ENCODE results near the gene ENDOV. TPM values are rescaled to one million over a fixed set of nuclear protein-coding genes. Genes with fewer than 3 reads are reported as not detected.

ENDOV gene
- total RNA-seq, 1 donor from 2014 or later = 28.1 TPM

DNA sequence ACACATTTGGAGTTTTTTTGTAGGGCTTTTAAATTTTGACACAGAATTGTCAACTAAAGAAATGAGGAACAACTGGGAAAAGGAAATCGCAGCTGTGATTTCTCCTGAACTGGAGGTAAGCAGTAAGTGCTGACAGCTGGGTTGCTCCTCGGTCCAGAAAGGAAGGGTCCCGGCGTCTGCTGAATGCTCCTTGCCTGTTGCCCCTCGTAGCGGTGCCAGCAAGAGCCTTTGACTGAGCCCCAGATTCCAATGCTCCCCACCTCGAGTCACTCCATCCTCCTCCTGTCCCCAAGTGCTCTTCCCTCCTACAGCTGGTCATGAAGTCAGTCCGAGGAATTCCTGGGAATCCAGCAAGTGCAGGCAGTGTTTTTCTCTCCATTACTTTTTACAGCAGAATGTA, 32.0 kb upstream of the ENDOV start:
- POLR2A ChIA-PET = no interaction called here

DNA sequence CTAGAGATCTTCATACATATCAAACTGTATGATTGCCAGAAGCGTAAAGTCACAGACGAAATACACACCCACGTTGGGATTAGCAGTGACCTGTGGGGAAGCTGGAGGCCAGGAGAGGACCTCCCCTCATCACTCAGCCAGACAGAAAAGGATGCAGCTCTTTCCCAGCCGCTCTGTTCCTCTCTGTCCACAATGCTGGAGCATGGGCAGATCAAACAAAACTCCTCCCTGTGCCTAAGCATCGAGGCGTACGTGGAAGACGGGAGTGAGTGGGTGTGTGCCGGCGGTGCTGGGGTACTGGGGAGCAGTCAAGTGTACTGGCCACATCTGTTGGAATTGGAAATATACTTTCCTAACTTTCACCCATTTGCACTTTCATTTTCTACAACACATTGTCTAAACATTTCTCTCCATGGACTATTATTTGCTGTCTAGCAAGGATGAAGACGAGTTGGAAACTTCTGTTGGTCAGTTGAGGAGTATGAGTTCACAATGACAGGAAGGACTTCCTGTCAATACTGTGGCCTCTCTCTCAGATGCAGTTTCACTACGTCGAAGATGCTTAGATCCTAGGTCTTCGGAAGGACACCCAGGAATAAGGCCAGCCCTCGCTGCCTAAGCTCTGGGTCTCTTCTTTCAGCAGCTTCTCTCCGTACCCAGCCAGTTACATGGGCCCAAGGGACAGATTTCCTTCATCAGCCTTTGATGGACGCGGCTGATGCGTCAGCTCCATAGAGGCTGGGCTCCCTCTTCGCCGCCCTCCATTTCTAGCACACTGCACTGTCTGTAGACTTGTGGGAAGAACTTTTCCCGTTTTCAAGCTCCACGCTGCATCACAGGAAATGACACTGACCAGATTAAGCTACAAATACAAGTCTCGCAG, 30.6 kb upstream of the ENDOV start:
- intact Hi-C loops (cut with micrococcal nuclease) = no loop called here
- ChIA-PET CTCF (no interaction called here), POLR2A (interaction anchor here (0.7 kb wide), 1 partner anchor 238 kb away, joined by 4 read pairs; no protein-coding TSS in a partner anchor)
- ATAC-seq (ENCODE audit: low read depth) = no peak
- no peak for DNase-seq
- no peak overlapping the region for H3K4me3 Mint-ChIP-seq
- no peaks in the 10 kb centered on the region for H3K4me1 Mint-ChIP-seq
- H3K27ac Mint-ChIP-seq = no peak overlapping the region
- no peaks in the 10 kb centered on the region for H3K27me3 Mint-ChIP-seq
- H3K36me3 Mint-ChIP-seq (ENCODE audit: low read depth) = peaks cover 95% of the 10 kb centered on the region
- H3K9me3 Mint-ChIP-seq = no peaks in the 10 kb centered on the region
- TF ChIP-seq, protein P1, sequence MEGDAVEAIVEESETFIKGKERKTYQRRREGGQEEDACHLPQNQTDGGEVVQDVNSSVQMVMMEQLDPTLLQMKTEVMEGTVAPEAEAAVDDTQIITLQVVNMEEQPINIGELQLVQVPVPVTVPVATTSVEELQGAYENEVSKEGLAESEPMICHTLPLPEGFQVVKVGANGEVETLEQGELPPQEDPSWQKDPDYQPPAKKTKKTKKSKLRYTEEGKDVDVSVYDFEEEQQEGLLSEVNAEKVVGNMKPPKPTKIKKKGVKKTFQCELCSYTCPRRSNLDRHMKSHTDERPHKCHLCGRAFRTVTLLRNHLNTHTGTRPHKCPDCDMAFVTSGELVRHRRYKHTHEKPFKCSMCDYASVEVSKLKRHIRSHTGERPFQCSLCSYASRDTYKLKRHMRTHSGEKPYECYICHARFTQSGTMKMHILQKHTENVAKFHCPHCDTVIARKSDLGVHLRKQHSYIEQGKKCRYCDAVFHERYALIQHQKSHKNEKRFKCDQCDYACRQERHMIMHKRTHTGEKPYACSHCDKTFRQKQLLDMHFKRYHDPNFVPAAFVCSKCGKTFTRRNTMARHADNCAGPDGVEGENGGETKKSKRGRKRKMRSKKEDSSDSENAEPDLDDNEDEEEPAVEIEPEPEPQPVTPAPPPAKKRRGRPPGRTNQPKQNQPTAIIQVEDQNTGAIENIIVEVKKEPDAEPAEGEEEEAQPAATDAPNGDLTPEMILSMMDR (IDR thresholded peaks at IDR 0.05) = no peak

More for the DNA sequence above, 32.0 kb upstream of the ENDOV start:
- TF ChIP-seq, protein P1 (IDR thresholded peaks at IDR 0.05) = no peak
- H3K4me1 Mint-ChIP-seq = no peaks in the 10 kb centered on the region
- no peak for ATAC-seq (ENCODE audit: low read depth)
- H3K4me3 Mint-ChIP-seq = no peak overlapping the region
- DNase-seq = no peak
- H3K27ac Mint-ChIP-seq = no peak overlapping the region
- H3K9me3 Mint-ChIP-seq = no peaks in the 10 kb centered on the region
- no peaks in the 10 kb centered on the region for H3K27me3 Mint-ChIP-seq
- intact Hi-C loops (cut with micrococcal nuclease) = no loop called here
- CTCF ChIA-PET = no interaction called here
- peaks cover 96% of the 10 kb centered on the region for H3K36me3 Mint-ChIP-seq (ENCODE audit: low read depth)

DNA sequence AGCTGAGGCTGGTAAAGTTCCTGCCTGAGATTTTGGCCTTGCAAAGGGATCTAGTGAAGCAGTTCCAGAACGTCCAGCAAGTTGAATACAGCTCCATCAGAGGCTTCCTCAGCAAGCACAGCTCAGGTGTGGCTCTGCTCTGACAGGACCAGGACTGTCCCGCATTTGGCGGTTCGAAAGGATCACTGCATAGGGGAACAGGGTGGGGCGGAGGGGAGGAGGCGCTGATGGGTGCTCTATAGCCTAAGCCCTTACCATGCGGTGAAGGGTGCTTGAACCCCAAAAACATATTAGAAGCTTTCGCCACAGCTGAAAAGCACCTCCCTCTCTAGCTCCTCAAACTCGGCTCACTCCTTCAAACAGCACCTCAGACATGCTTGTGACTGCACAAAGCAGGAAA, 29.9 kb upstream of the ENDOV start:
- ChIA-PET POLR2A (interaction anchor here (0.7 kb wide), 1 partner anchor 239 kb away, joined by 4 read pairs; no protein-coding TSS in a partner anchor), CTCF (no interaction called here)
- Mint-ChIP-seq H3K27ac (peak overlapping the region; percentile 2), H3K4me3 (no peak overlapping the region), H3K4me1 (no peaks in the 10 kb centered on the region), H3K9me3 (no peaks in the 10 kb centered on the region), H3K36me3 (ENCODE audit: low read depth) (peaks cover 95% of the 10 kb centered on the region), H3K27me3 (no peaks in the 10 kb centered on the region)
- ATAC-seq (ENCODE audit: low read depth) (no peak), DNase-seq (no peak)
- TF ChIP-seq, protein P1 (IDR thresholded peaks at IDR 0.05) = no peak
- intact Hi-C loops (cut with micrococcal nuclease) = no loop called here

DNA sequence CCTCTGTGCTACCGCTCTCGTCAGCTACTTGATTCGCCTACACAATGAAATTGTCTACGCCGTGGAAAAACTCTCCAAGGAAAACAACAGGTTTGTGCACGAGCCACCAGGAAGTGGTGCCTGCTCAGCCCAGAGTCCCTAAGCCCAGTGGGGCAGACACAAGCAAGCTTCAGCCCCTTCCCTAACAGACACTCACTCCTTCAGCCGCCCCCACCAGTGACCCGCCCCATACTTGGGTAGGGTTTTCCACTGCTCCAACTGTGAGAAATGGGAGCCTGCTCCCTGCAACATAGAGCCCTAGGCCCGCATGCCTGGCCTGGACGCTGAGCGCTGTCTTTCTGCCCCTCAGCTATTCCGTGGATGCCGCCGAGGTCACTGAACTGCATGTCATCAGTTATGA, 28.6 kb upstream of the ENDOV start:
- no peak for ATAC-seq (ENCODE audit: low read depth)
- H3K27me3 Mint-ChIP-seq = no peaks in the 10 kb centered on the region
- DNase-seq = no peak
- H3K36me3 Mint-ChIP-seq (ENCODE audit: low read depth) = peaks cover 91% of the 10 kb centered on the region
- no peaks in the 10 kb centered on the region for H3K9me3 Mint-ChIP-seq
- H3K4me1 Mint-ChIP-seq = no peaks in the 10 kb centered on the region
- TF ChIP-seq, protein P1 (IDR thresholded peaks at IDR 0.05) = no peak
- CTCF ChIA-PET = no interaction called here
- no peak overlapping the region for H3K4me3 Mint-ChIP-seq
- no peak overlapping the region for H3K27ac Mint-ChIP-seq
- POLR2A ChIA-PET = no interaction called here
- intact Hi-C loops (cut with micrococcal nuclease) = no loop called here

DNA sequence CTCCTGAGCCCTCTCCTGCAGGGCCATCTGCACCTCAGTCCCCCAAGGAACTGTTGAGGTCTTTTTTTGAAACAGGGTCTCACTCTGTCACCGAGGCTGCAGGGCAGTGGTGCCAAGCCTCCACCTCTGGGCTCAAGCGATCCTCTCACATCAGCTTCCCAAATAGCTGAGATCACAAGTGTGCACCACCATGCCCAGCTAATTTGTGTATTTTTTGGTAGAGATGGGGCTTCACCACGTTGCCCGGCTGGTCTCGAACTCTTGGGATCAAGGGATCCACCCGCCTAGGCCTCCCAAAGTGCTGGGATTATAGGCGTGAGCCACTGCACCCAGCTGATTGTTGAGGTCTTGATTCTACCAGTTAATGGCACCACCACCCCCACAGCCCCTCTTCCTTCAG, 27.9 kb upstream of the ENDOV start:
- H3K4me1 Mint-ChIP-seq = no peaks in the 10 kb centered on the region
- peaks cover 91% of the 10 kb centered on the region for H3K36me3 Mint-ChIP-seq (ENCODE audit: low read depth)
- TF ChIP-seq, protein P1 (IDR thresholded peaks at IDR 0.05) = no peak
- intact Hi-C loops (cut with micrococcal nuclease) = no loop called here
- no peak overlapping the region for H3K27ac Mint-ChIP-seq
- H3K4me3 Mint-ChIP-seq = no peak overlapping the region
- ChIA-PET CTCF (no interaction called here), POLR2A (no interaction called here)
- no peaks in the 10 kb centered on the region for H3K9me3 Mint-ChIP-seq
- no peak for ATAC-seq (ENCODE audit: low read depth)
- no peaks in the 10 kb centered on the region for H3K27me3 Mint-ChIP-seq
- no peak for DNase-seq

Measured in activated B cell treated with CpG ODN at 0.5 μM for 24 hours (primary cell).